LNCaP clone FGC (cell line): ENCODE data around the gene SND1.

ENCODE experiments used
- DNase-seq: peaks from one replicate; pipeline ENCODE4 v3.0.0-alpha.2; 2011; ENCODE audit warnings: low read depth
- H3K4me3 ChIP-seq: 2 replicates; pipeline ENCODE4 v1.5.1; 2011; ENCODE audit warnings: mild to moderate bottlenecking, low read depth, low read length, control low read depth
- TF ChIP-seq, protein P1 (sequence below): IDR thresholded peaks from 2 replicates; pipeline ENCODE4 v1.5.1; 2012; ENCODE audit warnings: mild to moderate bottlenecking; ENCODE audit not compliant: control insufficient read depth, insufficient read depth; ENCODE audit errors: extremely low read depth

The SND1 gene

DNA sequence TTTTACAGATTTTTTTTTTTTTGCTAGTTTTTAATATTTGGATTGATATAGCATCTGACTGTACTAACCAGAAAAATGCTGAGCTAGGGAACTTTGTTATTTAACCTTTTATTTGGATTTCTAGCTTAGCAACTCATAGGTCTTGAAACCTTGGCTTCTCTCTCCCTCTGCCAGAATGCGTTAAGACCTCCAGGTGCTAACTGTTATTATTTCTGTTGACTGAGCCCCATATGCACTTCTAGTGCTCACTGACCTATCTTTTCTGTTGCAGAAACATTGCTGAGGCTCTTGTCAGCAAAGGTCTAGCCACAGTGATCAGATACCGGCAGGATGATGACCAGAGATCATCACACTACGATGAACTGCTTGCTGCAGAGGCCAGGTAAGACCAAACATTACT lies 235.6 kb downstream of the SND1 start:
- H3K4me3 ChIP-seq, result no peak overlapping the region
- DNase-seq, result no peak
- TF ChIP-seq, protein P1, sequence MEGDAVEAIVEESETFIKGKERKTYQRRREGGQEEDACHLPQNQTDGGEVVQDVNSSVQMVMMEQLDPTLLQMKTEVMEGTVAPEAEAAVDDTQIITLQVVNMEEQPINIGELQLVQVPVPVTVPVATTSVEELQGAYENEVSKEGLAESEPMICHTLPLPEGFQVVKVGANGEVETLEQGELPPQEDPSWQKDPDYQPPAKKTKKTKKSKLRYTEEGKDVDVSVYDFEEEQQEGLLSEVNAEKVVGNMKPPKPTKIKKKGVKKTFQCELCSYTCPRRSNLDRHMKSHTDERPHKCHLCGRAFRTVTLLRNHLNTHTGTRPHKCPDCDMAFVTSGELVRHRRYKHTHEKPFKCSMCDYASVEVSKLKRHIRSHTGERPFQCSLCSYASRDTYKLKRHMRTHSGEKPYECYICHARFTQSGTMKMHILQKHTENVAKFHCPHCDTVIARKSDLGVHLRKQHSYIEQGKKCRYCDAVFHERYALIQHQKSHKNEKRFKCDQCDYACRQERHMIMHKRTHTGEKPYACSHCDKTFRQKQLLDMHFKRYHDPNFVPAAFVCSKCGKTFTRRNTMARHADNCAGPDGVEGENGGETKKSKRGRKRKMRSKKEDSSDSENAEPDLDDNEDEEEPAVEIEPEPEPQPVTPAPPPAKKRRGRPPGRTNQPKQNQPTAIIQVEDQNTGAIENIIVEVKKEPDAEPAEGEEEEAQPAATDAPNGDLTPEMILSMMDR, result no peak

DNA sequence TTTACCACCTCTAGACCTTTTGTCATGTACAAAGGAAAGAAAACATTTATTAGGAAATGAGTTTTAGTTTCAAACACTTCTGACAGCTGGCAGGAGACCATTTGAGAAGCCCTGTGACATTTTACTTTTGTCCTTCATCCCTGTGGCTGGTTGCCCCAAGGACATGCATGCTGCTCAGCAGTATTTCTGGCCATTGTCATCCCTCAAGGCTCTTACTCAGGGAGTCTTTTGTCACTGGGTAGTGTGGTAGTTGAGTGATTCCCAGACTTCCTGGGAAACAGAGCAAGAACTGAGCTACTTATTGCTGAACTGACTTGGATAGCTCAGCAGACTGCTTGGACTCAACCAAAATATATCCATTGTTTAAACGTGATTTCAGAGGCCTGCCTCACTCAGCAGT lies 236.4 kb downstream of the SND1 start:
- no peak overlapping the region for H3K4me3 ChIP-seq
- TF ChIP-seq, protein P1, result no peak
- no peak for DNase-seq

DNA sequence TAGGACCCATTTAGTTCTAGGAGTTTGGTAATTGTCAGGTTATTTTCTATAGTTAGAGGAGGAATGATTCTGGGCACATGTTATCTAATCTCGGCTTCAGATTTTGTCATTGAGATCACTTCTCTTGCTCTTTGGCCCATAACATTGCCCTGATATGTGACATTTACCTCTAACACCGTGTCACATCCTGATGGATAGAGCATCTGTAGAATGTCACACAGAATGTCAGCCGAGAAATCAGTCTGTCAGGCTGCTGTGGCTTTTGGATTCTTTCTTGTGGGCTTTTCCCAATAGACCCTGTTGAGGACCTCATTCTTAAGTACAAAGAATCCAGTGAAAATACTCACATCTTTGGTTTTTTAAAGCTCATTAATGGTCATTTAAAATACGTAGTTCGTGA lies 236.8 kb downstream of the SND1 start:
- TF ChIP-seq, protein P1, result no peak
- H3K4me3 ChIP-seq, result no peak overlapping the region

DNA sequence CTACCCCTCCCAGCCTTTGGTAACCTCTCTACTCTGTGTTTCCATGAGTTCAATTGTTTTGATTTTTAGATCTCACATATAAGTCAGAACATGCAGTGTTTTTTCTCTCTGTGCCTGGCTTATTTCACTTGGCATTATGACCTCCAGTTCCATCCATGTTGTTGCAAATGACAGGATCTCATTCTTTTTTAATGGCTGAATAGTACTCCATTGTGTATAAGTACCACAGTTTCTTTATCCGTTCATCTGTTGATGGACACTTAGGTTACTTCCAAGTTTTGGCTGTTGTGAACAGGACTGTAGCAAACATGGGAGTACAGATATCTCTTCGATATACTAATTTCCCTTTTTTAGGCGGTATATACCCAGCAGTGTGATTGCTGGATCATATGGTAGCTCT lies 237.7 kb downstream of the SND1 start:
- H3K4me3 ChIP-seq, result no peak overlapping the region
- no peak for DNase-seq
- TF ChIP-seq, protein P1, result no peak

More for the DNA sequence above, 236.8 kb downstream of the SND1 start:
- no peak for DNase-seq

DNA sequence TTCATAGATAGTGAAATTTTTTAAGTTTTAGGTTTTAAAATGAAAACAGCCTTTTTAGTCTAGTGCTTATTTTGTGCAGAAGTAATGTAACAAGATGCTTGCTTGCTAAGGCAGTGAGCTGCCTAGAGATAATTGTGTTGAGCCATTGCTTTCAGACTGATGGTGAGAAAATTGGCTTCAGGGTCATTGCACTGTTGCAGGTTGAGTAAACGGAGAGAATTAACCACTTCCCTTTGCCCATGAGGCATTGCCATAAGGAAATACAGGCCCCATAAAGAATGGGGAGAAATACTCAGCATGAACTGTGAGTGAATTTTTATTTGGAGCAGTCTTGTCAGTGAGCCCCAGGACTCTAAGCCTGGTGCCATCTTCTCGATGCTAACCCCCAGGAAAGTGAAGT lies 238.7 kb downstream of the SND1 start:
- H3K4me3 ChIP-seq, result no peak overlapping the region
- DNase-seq, result no peak
- TF ChIP-seq, protein P1, result no peak

DNA sequence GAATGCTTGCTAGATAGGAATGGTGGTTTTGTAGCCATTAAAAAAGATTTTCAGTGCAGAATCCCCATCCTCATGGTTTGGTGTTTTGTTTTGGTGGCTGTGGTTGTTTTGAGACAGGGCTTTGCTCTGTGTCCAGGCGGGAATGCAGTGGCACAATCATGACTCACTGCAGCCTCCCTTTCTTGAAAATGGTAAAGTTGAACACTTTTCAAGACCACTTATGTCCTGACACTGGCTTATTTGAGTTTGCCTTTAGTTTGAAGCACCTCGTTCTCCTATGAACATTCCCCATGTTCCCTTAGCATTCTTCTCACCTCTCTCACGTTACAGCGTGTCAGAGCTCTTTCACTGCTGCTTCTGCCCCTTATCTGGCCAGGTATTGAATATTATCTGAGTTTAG lies 239.2 kb downstream of the SND1 start:
- TF ChIP-seq, protein P1, result no peak
- H3K4me3 ChIP-seq, result no peak overlapping the region
- DNase-seq, result no peak

DNA sequence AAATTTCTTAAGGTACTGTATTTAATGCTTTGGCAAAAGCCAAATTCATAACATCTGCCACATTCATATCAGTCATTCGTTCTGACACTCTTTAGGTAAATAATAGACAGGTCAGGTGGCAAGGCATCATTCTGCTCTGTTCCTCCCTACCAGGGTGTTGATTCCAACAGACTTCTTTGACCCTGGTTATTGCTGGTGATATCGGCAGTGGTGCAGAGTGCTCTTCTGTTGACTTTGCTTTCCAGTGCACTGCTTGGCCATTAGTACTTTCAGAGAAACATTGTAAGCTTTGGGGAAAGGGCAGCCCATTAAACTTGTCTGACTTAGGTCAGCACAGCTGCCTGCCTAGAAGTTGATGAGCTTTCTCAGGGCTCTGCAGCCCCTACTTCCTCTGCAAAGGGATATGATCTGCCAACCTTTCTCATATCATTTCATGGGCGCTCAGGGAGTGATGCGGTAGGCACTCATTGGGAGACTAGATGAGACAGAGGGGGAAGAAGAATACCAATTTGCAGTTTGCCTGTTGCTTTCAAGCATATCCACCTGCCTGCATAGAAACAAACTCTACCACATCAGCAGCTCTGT lies 240.0 kb downstream of the SND1 start:
- TF ChIP-seq, protein P1, result no peak
- no peak for DNase-seq
- H3K4me3 ChIP-seq, result no peak overlapping the region
